Heart left ventricle (tissue), 16 donors: ENCODE measurements around the gene RHBDF1. TPM values are rescaled to one million over a fixed set of nuclear protein-coding genes. Genes with fewer than 3 reads are reported as not detected.

Experiments
- ATAC-seq, 4 donors: fragments of 200-7000 bp; cut with Tn5 transposase; one replicate each; pipeline ENCODE4 v1.9.1; 2020 to 2022; ENCODE audit warnings: moderate library complexity in 4 of 4, mild to moderate bottlenecking in 3 of 4, moderate number of reproducible peaks in 1 of 4
- DNase-seq, 5 donors: peaks; one replicate each; pipeline ENCODE4 v3.0.0-alpha.2; 2020
- H3K27ac ChIP-seq, 12 donors: fragments of 200-600 bp; sonication (generic) in 4 of 12; one replicate each; pipeline versions ENCODE4 v1.5.0 to v1.8.0; 2016 to 2022; ENCODE audit warnings: mild to moderate bottlenecking in 2 of 12
- H3K27me3 ChIP-seq, 9 donors: fragments of 200-600 bp; sonication (generic) in 2 of 9; one replicate each; pipeline versions ENCODE4 v1.5.1 to v1.8.0; 2016 to 2022; ENCODE audit warnings: mild to moderate bottlenecking in 3 of 9
- H3K36me3 ChIP-seq, 9 donors: fragments of 200-600 bp; sonication (generic) in 2 of 9; one replicate each; pipeline versions ENCODE4 v1.5.0 to v1.8.0; 2018 to 2022; ENCODE audit warnings: mild to moderate bottlenecking in 2 of 9
- H3K4me1 ChIP-seq, 12 donors: fragments of 200-600 bp; sonication (generic) in 4 of 12; one replicate each; pipeline versions ENCODE4 v1.5.0 to v1.8.0; 2016 to 2022; ENCODE audit warnings: mild to moderate bottlenecking in 3 of 12
- H3K4me3 ChIP-seq, 12 donors: fragments of 200-600 bp; sonication (generic) in 4 of 12; one replicate each; pipeline versions ENCODE4 v1.5.0 to v1.8.0; 2017 to 2022; ENCODE audit warnings: mild to moderate bottlenecking in 9 of 12, moderate library complexity in 4 of 12
- H3K9me3 ChIP-seq, 12 donors: fragments of 200-600 bp; sonication (generic) in 4 of 12; one replicate each; pipeline versions ENCODE4 v1.5.0 to v1.8.0; 2016 to 2022; ENCODE audit warnings: mild to moderate bottlenecking in 1 of 12
- POLR2A ChIP-seq, 2 donors: fragments of 450-650 bp; IDR thresholded peaks; one replicate each; pipeline ENCODE4 v1.6.1; 2017; ENCODE audit warnings: antibody characterized with exemption in 2 of 2, mild to moderate bottlenecking in 2 of 2, moderate library complexity in 2 of 2
- WGBS, 4 donors: extraction: QIAGEN DNeasy Blood & Tissue Kit in 2 of 4; methylation state at CpG; one replicate each; pipeline versions ENCODE4 v1.1.5 to v1.1.7; 2013 to 2018; 5-methylcytosine and 5-hydroxymethylcytosine counted together
- intact Hi-C, 10 donors: fragments of 100-400 bp; cut with DNase I; formaldehyde crosslinking; loops; one replicate each; pipeline versions ENCODE4 v1.11.1 to v1.14.2; 2022
- polyA plus RNA-seq, 2 donors: library from polyadenylated mRNA; stranded (reverse); fragments of 200-250 nt; gene quantifications; one replicate each; pipeline ENCODE4 v1.2.3, GENCODE V29; 2013
- total RNA-seq, 9 donors: library from RNA; depleted of rRNA in 2 of 9; stranded (reverse); fragments of >200 nt in 2 of 9; fragmentation: NEBNext Ultra II Directional in 3 of 9; extraction: Animal tissue kit (Norgen Biotek cat#: 25700) in 3 of 9; gene quantifications; one replicate each; pipeline versions ENCODE4 v1.1.0 to v1.2.4, GENCODE V29; 2016 to 2023
- TF ChIP-seq, protein P1 (sequence below), 12 donors: fragments of 200-600 bp; sonication (generic) in 4 of 12; IDR thresholded peaks; one replicate each; pipeline versions ENCODE4 v1.5.0 to v1.8.0; 2018 to 2022; ENCODE audit warnings: antibody characterized with exemption in 12 of 12, mild to moderate bottlenecking in 5 of 12
- donor health status: ischemic (EF 13 %, LVEDD 7.1; RV severe dilation, severe dysfunction).
- donor health status: healthy with polysubstance abuse.
- donor health status: DM: no; HTN: yes; CAD: no.
- donor health status: DM: no; HTN: no; CAD: no.
- donor health status: ischemic (EF 25% LVEDD 6.9; RV normal size, moderate dysfunction).
- donor health status: ischemic (EF 25% LVEDD 5.7; RV mildly dilated, moderate dysfunction).
- donor health status: healthy.
- donor health status: DM: yes; HTN: yes; CAD: no.
- donor health status: ischemic (EF 35%, LVEDD 5.7; RV mildly dilated, moderate dysfunction).
- donor health status: nonischemic (EF 11% LVEDD 7.7; RV severe dilation, severe dysfunction).
- donor health status: DM: yes; HTN: yes; CAD: no.
- donor health status: PGD.
- donor health status: ischemic (EF 29% LVEDD 5.4; RV normal size, mild dysfunction).
- donor health status: nonischemic (EF 23%, LVEDD 6.1; RV moderate dilation, normal function).

The RHBDF1 gene
- total and polyA plus RNA-seq, 11 donors: 17.4 to 45.8 (median 23.9) TPM

DNA sequence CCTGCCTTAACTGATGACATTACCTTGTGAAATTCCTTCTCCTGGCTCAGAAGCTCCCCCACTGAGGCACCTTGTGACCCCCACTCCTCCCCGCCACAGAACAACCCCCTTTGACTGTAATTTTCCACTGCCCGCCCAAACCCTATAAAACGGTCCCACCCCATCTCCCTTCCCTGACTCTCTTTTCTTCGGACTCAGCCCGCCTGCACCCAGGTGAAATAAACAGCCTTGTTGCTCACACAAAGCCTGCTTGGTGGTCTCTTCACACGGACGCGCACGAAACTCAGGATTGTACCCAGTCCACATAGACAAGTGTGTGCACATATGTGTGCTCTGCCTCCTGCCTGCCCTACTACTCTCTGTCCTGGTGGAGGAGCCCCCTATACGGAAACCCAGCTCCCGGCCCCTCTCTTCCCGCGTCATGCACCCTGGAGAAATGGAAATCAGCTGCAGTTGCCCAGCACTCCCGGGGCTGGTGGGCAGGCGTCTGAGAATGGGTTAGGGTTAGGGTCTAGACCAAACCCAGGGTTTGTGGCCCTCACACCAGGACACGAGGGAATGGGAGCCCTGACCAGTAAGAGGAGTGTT, 2.4 kb upstream of the RHBDF1 start:
- peak overlapping the region; percentile 91 to 99 (median 96) for H3K27ac ChIP-seq
- peaks cover 0 to 7% (median 6%) of the 10 kb centered on the region in 9 donors for H3K36me3 ChIP-seq
- no peaks in the 10 kb centered on the region for H3K9me3 ChIP-seq
- DNase-seq: no peak
- H3K4me1 ChIP-seq: peaks cover 5 to 89% (median 73%) of the 10 kb centered on the region in 12 donors
- ATAC-seq: no peak
- peaks cover 0 to 31% (median 0%) of the 10 kb centered on the region in 9 donors for H3K27me3 ChIP-seq
- H3K4me3 ChIP-seq: peak overlapping the region in 1 of 12 donors; percentile 15
- TF ChIP-seq, protein P1, sequence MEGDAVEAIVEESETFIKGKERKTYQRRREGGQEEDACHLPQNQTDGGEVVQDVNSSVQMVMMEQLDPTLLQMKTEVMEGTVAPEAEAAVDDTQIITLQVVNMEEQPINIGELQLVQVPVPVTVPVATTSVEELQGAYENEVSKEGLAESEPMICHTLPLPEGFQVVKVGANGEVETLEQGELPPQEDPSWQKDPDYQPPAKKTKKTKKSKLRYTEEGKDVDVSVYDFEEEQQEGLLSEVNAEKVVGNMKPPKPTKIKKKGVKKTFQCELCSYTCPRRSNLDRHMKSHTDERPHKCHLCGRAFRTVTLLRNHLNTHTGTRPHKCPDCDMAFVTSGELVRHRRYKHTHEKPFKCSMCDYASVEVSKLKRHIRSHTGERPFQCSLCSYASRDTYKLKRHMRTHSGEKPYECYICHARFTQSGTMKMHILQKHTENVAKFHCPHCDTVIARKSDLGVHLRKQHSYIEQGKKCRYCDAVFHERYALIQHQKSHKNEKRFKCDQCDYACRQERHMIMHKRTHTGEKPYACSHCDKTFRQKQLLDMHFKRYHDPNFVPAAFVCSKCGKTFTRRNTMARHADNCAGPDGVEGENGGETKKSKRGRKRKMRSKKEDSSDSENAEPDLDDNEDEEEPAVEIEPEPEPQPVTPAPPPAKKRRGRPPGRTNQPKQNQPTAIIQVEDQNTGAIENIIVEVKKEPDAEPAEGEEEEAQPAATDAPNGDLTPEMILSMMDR (IDR thresholded peaks at IDR 0.05): no peak
- TF ChIP-seq POLR2A (IDR thresholded peaks at IDR 0.05): no peak
- WGBS, 4 donors: 84 to 90% (median 86%) methylated on average over 13 to 16 of the region's 16 CpGs
- intact Hi-C loops: no loop called here

DNA sequence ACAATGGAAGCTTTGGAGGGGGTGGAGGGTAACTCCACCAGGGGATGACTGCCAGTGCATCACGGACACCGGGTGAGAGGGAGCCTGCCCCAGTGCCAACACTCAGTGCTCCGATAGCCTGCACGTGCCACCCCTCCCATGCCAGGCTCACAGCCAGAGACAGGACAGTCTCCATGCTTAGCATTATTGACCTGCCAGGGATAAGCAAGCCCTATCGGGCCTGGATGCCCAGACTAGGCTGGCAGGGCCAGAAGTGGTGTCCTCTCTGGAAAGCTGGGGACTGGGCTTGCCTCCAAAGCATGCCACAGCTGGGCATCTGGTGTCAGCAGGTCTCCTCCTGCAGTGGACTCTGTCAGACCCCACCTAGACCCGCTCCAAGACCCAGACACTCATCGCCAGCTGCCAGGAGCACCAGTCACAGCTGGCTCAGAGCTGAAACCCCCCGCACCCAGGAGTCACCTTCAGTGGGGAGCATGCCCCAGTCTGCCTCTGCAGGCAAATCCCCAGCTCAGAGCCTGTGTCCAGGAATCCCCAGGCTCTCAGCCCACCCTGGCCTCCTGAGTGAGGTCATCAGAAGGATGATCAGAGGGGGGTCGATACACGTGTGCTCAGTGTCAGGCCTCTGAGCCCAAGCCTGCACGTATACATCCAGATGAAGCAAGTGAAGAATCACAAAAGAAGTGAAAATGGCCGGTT, 1.8 kb upstream of the RHBDF1 start:
- H3K27ac ChIP-seq: peak overlapping the region in 11 of 12 donors; percentile 58 to 99 (median 96)
- TF ChIP-seq, protein P1 (IDR thresholded peaks at IDR 0.05): no peak
- DNase-seq (peak; percentile 80 to 92 (median 82)), ATAC-seq (peak; percentile 18 to 66 (median 55))
- WGBS, 4 donors: 49 to 64% (median 55%) methylated on average over 7 to 12 of the region's 12 CpGs
- peaks cover 5 to 89% (median 74%) of the 10 kb centered on the region in 12 donors for H3K4me1 ChIP-seq
- H3K4me3 ChIP-seq: no peak overlapping the region
- intact Hi-C loops: no loop called here
- peaks cover 0 to under 1% (median 0%) of the 10 kb centered on the region in 9 donors for H3K36me3 ChIP-seq
- no peaks in the 10 kb centered on the region for H3K9me3 ChIP-seq
- peaks cover 0 to 31% (median 0%) of the 10 kb centered on the region in 9 donors for H3K27me3 ChIP-seq

DNA sequence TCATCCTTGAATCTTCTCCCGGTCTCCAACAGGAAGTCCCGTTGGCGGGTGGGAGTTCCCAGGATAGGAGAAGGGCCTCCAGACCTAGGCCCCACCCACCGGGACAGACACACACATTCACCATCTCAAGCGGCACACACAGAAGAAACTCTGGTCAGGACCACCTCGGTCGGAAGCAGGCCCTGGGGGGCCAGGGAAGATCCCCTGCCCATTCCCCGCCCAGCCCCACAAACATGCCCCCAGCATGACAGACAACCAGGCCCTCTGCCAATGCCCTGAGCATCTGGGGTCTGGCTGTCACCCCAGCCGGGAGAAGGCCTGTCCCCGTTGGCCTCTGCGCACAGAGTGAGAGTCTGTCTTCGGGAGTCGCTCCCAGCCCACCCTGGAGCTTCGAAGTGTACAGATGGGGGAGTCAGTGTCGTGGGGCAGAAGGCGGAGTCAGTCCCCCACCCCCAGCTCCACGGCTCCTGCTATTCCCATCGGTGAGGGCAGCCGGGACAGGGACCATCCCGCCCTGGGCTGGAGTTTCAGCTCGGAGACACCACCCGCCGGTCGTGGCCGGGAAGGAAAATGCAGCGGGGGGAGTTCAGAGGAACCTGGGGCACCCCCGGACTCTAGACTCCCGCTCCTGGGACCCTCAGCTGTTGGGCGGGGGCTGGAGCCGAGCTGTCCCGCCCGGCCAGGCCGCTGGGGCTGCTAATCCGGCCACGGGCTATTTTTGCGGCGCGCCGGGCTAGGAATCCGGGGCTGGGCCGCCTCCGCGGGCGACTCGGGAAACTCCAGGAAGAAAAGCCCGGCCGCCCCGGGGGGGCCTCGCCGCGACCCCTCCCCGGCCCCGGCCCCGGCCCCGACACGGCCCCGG, 660 bp downstream of the RHBDF1 start:
- ATAC-seq (peak in 3 of 4 donors; percentile 4 to 24 (median 21)), DNase-seq (peak in 4 of 5 donors; percentile 80 to 89 (median 82))
- Histone ChIP-seq H3K27ac (peak overlapping the region; percentile 87 to 98 (median 94)), H3K27me3 (peaks cover 0 to 31% (median 0%) of the 10 kb centered on the region in 9 donors), H3K4me3 (peak overlapping the region; percentile 63 to 98 (median 76)), H3K9me3 (no peaks in the 10 kb centered on the region), H3K4me1 (peaks cover 5 to 93% (median 84%) of the 10 kb centered on the region in 12 donors), H3K36me3 (no peaks in the 10 kb centered on the region)
- TF ChIP-seq POLR2A (IDR thresholded peaks at IDR 0.05): peak in 1 of 2 donors; percentile 50
- TF ChIP-seq, protein P1 (IDR thresholded peaks at IDR 0.05): peak in 2 of 12 donors; percentile 11 to 30
- intact Hi-C loops: no loop called here
- 3 to 9% (median 4%) methylated on average over 15 to 57 of the region's 57 CpGs for WGBS, 4 donors
